GM15510 (cell line): ENCODE results near the gene MESP1.

ENCODE experiments used
- POLR2A ChIP-seq: IDR thresholded peaks from 3 replicates; pipeline ENCODE4 v1.6.1; 2011; ENCODE audit warnings: borderline replicate concordance; ENCODE audit not compliant: insufficient read length; ENCODE audit errors: extremely low read depth

Gene MESP1

DNA sequence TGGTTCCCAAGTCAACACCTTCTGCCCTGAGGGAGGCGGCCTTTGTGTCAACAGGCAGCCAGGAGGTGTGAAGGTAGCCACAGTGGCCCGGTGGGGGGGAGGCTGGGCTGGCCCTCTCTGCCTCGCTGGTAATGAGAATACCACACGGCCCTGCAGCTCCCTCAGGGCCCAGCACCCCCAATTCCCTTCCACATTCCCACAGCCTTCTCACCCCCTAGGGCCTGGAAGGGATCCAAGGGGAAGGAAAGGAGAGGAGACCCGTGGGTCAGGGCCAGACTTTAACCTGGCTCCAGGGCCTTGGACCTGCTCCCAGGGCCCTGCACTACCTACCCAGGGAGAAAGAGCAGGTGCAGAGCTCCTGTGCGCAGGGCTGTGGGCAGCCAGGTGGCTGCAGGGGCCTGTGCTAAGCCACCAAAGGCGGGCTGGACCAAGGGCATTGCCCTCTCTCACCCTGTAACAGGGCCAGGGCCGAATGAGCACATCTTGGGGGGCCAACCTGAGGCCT lies 16.4 kb upstream of the MESP1 start:
- TF ChIP-seq POLR2A = no peak

DNA sequence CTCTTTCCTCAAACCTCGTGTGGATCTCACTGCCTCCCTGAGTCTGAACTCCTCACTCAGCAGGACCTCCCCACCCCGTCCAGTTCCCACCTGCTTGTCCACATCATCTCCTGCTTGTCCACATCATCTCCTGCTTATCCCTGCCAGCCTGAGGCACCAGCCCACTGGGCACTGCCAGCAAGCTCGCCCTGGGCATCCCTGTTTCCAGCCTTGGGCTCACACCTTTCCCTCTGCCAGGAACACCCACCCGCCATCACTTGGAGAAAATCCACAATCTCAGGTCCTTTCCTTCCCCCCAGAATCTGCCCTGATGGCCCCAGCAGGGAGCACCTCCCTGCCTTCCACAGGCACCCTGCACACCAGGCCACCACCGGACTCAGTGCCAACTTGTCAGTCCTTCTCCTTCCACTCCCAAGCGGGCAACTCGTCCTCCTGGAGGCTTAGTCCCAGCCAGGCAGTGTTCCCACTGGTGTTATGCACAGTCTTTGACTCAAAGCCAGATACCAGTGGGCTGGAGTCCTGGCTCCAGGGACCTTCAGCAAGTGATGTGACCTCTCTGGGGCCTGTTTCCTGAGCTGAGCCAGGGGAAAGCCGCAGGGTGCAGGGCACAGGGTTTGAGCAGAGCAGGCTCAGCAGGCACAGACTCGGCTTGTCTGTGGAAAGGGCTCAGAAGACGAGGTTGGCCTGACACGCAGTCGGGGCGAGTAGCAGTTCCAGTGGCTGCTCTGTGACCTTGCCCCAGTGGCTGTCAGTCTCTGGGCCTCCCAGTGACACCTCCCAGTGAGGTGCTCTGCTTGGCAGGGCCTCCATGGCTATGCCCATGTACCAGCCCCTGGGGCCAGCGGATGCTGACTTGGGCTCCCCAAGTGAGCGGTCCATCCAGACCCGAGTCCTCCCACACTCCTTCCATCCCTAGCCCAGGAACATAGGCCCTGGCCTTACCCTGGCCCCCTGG lies 15.6 kb upstream of the MESP1 start:
- TF ChIP-seq POLR2A = no peak

DNA sequence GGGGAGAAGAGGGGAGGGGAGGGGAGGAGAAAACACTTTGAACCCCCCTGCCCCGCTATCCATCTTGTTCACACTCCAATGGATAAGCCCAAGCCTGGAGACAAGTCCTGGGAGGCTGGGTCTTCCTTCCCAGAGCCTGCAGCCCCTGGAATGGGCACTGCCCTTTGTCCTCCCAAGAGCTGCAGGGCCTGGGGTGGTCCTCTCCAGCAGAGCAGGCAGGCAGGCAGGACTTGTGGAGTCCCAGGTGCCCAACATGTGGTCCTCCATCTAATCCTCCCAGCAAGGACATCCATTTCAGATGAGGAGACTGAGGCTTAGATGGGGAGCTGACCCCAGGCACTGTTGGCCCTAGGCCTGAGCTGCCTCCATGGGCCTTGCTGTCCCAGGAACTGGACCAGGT lies 14.6 kb upstream of the MESP1 start:
- TF ChIP-seq POLR2A = no peak

DNA sequence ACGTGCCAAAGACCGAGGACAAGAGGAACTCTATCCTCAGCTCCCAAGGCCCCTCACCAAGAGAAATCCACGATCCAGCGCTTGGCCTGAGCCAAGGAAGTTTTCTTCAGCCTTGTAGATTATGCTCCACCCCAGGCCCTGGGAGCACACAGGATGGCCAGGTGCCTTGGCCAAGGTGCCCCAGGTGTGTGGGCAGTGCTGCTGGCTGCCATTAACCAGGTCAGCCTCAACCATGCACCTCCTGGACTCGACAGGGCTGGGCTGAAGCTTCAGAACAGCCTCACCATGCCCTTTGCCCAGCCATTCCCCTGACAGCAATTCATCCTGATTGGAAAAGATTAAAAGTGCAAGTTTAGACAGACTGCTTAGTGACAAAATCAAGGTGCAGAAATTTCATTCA lies 10.9 kb upstream of the MESP1 start:
- no peak for TF ChIP-seq POLR2A

DNA sequence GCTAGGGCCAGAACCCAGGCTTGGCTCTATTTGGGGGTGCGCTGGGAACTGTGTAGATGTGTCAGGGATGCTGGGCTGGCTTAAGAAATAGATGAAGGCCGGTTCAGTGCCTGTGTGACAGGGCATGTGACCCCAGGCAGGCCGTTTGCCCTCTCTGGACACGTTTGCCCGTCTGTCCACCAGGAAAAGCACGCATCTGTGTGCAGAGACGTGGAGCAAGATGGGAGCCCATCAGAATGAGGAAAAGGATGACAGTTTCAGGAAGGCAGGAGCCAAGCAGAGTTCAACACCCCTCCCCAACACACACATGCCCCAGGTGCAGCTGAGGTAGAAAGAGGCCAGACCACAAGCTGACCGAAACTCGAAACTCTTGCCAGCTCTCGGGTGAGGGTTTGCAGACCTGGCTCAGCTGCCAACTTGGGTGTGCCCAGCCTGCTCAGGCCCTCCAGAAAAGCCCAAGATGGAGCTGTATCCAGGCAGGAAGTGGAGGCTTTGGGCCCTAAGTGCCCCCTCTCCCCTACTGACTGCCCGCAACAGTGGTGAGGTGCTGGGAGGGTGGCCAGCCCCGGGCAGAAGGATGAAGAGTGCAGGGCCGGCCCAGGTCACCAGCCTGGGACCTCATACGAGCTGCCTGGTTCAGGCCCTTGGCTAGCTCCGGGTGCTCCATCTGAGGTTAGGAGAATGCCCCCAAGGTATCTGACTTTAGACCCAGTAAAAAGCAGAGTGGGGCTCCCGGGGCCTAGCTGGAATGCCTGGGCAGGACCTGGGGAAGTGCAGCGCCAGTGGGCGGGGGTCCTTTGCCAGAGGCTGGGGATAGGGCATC lies 10.2 kb upstream of the MESP1 start:
- TF ChIP-seq POLR2A = no peak

DNA sequence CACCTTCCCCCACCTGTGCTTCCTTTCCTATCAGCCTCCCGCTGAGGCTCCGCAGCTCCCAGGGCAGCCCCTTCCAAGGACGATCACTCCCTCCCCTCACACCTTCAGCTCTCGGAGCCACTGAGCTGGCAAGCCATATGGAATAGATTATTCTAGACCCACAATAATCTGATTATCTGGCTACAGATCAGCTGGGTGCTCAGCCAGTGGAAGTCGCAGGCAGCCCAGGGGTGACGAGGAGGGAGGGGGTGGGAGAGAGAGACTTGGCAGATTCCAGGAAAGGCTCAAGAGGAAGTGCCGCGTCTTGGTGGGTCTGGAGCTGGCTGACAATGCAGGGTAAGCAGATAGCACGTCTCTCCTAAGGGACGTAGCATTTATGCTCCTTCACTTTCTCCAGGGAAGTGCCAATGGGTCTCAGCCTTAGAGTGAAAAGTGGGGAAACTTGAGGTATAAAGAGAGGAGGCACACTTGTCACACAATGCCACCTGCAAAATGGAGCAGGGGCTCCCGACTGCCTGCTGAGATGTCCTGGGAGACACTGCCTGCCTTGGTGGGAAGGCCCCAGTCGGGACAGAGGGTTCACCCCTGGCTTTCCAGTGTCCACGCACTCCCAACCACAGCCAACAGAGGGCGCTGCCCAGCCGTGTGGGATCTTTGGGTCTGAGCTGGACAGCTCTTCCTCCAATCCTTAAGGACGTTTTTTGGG lies 9.4 kb upstream of the MESP1 start:
- no peak for TF ChIP-seq POLR2A

DNA sequence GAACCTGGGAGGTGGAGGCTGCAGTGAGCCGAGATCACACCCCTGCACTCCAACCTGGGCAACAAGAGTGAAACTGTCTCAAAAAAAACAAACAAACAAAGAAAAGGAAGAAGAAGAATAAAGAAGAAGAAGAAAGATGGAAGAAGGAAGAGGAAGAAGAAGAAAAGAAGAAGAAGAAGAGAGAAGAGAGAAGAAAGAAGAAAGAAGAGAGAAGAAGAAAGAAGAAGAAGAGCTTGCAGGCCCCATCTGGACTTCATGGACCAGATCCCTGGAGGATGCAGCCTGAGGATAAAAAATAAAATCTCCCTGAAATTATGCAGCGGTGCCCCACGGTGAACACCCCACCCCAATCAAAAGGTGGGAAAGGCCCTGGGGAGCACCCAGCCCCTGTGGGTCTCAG lies 8.8 kb upstream of the MESP1 start:
- TF ChIP-seq POLR2A = no peak

DNA sequence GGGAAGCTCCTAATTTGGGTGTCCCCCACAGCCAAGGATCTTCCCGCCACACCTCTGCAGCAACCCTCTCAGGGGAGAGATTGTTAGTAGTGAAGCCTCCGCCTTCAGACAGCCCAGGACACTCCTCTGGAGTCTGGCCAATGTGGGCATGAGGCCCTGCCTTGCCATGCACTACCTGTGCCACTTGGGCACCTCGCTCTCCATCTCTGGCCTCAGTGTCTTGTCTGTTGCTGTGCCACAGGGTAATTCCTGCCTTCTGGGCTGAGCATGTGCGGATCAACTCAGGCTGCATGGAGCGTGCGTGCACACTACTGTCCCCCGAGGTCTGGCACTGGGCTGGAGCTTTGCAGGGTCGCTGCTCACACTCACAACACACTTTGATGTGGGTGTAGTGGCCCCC lies 7.9 kb upstream of the MESP1 start:
- no peak for TF ChIP-seq POLR2A

DNA sequence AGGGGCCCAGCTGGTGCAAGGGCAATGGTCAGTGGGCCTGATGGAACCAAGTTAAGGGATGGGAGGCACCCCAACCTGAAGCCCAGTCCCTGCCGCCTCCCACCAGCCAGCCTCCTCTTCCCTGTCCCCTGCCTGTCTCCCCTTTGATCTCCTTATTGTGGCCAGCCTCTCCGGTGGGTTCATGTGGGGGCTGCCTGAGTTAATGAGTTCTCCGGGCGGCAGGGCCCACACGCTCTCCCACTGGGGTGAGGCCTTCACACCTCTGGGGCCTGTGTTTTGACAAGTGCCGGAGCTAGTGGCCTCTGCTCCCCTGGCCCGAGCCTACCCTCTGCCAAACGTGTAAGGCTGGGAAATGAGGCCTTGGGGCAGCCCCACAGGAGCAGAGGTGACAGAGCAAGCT lies 7.2 kb upstream of the MESP1 start:
- no peak for TF ChIP-seq POLR2A

DNA sequence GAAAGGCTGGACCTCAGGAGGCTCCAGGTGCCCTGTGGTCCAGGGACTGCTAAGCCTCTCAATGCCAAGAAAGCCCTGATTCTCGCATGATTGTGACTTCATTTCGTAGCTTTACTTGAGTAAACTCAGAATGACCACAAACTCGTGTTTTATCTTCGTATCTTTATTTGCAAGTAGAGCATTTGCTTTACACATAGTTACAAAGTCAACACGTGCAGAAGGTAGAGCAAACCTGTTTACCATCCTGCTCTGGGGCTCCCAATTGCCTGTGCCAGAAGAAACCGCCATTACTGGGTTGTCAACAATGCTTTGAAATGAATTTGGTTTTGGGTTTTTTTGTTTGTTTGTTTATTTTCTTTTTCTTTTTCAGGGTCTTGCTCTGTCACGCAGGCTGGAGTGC lies 5.8 kb upstream of the MESP1 start:
- TF ChIP-seq POLR2A = no peak

DNA sequence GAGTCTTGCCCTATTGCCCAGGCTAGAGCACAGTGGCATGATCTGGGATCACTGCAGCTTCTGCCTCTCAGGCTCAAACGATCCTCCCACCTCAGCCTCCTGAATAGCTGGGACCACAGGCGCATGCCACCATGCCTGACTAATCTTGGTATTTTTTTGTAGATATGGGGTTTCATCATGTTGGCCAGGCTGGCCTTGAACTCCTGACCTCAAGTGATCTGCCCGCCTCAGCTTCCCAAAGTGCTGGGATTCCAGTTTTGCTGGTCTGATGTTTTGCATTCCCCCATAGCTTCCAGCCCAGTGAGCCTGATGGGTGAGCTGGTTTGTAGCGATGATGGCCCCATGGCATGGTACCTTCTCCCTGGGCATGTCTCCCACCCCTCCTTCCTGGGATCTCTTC lies 4.7 kb upstream of the MESP1 start:
- no peak for TF ChIP-seq POLR2A

DNA sequence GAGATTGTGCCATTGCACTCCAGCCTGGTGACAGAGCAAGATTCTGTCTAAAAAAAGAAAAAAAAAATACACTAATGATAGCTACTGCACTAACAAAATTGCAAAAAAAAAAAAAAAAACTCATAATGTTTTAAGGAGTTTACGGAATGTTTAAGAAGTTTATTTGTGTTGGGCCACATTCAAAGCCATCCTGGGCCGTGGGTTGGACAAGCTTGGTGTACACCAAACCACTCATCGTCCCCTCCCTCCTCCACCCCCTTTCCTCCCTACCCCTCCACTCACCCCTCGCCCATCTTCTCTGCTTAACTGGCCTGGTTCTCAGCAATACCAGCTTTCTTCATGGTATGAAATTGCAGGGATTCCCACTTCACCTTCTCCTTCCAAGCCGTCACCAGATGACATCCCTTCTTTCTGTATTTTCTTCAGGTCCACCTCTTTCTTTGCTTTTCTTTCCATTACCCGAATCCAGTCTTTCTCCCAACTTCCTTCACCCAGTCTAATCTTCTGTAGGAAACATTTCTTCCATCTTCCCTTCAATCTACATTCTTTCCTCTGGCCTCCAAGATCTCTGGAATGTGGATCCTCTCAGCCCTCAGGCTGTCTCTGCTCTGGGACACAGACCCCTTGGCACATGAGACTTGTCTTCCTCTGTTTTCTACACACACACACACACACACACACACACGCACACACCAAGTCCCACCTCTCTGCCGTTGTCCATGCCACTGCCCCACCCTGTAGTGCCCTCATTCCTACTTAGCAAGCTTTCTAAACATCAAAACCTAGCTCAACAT lies 3.5 kb upstream of the MESP1 start:
- TF ChIP-seq POLR2A = no peak

DNA sequence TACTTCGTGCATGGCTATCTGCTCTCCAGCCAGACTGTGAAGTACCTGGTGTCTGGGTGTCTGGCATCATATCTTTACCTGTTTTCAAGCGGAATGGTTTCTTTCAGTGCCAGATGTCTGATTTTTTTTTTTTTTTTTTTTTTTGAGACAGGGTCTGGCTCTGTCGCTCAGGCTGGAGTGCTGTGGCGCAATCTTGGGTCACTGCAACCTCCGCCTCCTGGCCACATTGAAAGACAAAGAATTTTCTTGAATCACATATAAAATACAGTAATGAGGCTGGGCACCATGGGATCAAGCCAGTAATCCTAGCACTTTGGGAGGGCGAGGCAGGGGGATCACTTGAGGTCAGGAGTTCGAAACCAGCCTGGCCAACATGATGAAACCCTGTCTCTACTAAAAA lies 2.8 kb upstream of the MESP1 start:
- TF ChIP-seq POLR2A = no peak

DNA sequence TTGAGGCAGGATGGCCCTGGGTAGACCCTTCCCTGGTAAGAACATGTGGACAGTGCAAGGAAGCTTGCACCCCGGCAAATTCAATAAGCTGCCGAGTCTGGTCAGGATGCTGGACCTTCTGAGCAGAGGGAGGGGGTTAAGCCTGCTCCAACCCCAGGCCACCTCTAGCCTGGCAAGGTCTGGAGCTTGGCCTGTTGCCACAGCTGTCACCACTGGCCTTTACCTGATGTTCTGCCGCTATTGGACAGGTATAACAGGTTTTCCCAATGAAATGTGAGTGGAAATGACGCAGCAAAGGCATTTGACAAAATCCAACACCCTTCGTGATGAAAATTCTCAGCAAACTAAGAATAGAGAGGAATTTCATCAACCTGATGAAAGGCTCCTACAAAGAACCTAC lies 699 bp upstream of the MESP1 start:
- no peak for TF ChIP-seq POLR2A
